Fibroblast of villous mesenchyme (primary cell): Measurements from ENCODE around the gene CNST. TPM values are rescaled to one million over a fixed set of nuclear protein-coding genes. Genes with fewer than 3 reads are reported as not detected.

Source experiments
- small RNA-seq: library from RNA; depleted of rRNA; stranded (forward); fragments of <200 nt; gene quantifications from one replicate; pipeline ENCODE3, GENCODE V24; 2012
- total RNA-seq: library from RNA; depleted of rRNA; stranded (reverse); fragments of >200 nt; gene quantifications from 2 replicates; pipeline ENCODE4 v1.2.3, GENCODE V29; 2012

Gene CNST
- total RNA-seq, 1 donor, result 44.0 TPM

Small RNAs within 50 kb of the gene (small RNA-seq; reads per million reads assigned to genes)
- gene AL356583.2 (not detected), gene AL591623.2 (not detected)

Other genes with a start within 250 kb of the CNST start
- 35.4 and 36.1 TPM in 2 replicates for gene SMYD3, start 59.2 kb upstream of the CNST start, total RNA-seq
- 24.8 and 29.4 TPM in 2 replicates for gene TFB2M, start 195 bp upstream of the CNST start, total RNA-seq
- 47.4 and 65.2 TPM in 2 replicates for gene SCCPDH, start 158.0 kb downstream of the CNST start, total RNA-seq